HCT116 (cell line): ENCODE results near the gene MTERF4. TPM values are rescaled to one million over a fixed set of nuclear protein-coding genes. Genes with fewer than 3 reads are reported as not detected.

ENCODE experiments used
- ATAC-seq: fragments of 200-7000 bp; cut with Tn5 transposase; 2 replicates; pipeline ENCODE4 v1.9.1; 2020; ENCODE audit warnings: mild to moderate bottlenecking, moderate library complexity
- BruUV-seq: library from RNA; stranded (reverse); fragments of 400-500 nt; replicated peaks from 2 replicates; lab custom pipeline; 2021; lab: Mats Ljungman, UMichigan
- CTCF ChIA-PET: fragments of 300-600 bp; sonication (Branson Sonifier 250); formaldehyde crosslinking; loops from one replicate; lab custom pipeline; 2021; ENCODE audit warnings: antibody characterized with exemption; lab: Charles Lee
- POLR2A ChIA-PET: fragments of 300-600, 350-600 bp; sonication (Branson Sonifier 250); formaldehyde crosslinking; loops from one replicate; lab custom pipeline; 2021; ENCODE audit warnings: antibody characterized with exemption; lab: Charles Lee
- RAD21 ChIA-PET, 2 experiments: fragments of 300-600 bp; sonication (Branson Sonifier 250); formaldehyde crosslinking; loops; one replicate each; lab custom pipeline; 2023; ENCODE audit warnings: low total read pairs in 2 of 2; ENCODE audit not compliant: uncharacterized antibody in 2 of 2, unreplicated experiment in 2 of 2, low non-redundant PET in 1 of 2; lab: Charles Lee
- DNase-seq: peaks from one replicate; pipeline ENCODE4 v3.0.0-alpha.2; 2010; ENCODE audit warnings: low read depth, low spot score
- H2AFZ ChIP-seq: fragments of 200-600 bp; shearing (Covaris generic), sonication (generic); 2 replicates; pipeline ENCODE4 v1.6.1; 2017; ENCODE audit warnings: low read depth, mixed run types, mixed read lengths, antibody characterized with exemption, low read length; ENCODE audit not compliant: poor library complexity, severe bottlenecking
- H3K27ac ChIP-seq: 2 replicates; pipeline ENCODE4 v1.5.1; 2012; ENCODE audit warnings: low read depth, low read length
- H3K27me3 ChIP-seq: fragments of 200-600 bp; sonication (generic); 2 replicates; pipeline ENCODE4 v1.6.1; 2016; ENCODE audit warnings: mixed run types, low read length, mixed read lengths; ENCODE audit not compliant: insufficient read depth
- H3K36me3 ChIP-seq, 2 experiments: fragments of 200-500 bp in 1 of 2; fragments of 200-600 bp in 1 of 2; sonication (Bioruptor generic) in 1 of 2; sonication (generic) in 1 of 2; 2 replicates each; pipeline versions ENCODE4 v1.5.1 to v1.6.1; 2014 to 2016; ENCODE audit warnings: low read length in 2 of 2, inconsistent platforms in 1 of 2, mixed read lengths in 1 of 2, mixed run types in 1 of 2; ENCODE audit not compliant: insufficient read depth in 2 of 2, control insufficient read depth in 1 of 2
- H3K4me1 ChIP-seq, 2 experiments: fragments of 200-600 bp in 1 of 2; sonication (generic) in 1 of 2; 2 replicates each; pipeline versions ENCODE4 v1.5.1 to v1.6.1; 2012 to 2017; ENCODE audit warnings: low read length in 2 of 2, inconsistent platforms in 1 of 2, mild to moderate bottlenecking in 1 of 2, mixed read lengths in 1 of 2, mixed run types in 1 of 2, moderate library complexity in 1 of 2; ENCODE audit not compliant: insufficient read depth in 2 of 2, control insufficient read depth in 1 of 2
- H3K4me2 ChIP-seq: fragments of 200-600 bp; sonication (generic); 2 replicates; pipeline ENCODE4 v1.6.1; 2017; ENCODE audit warnings: mixed run types, low read length, mixed read lengths
- H3K4me3 ChIP-seq, 2 experiments: fragments of 200-600 bp in 1 of 2; sonication (generic) in 1 of 2; replicated peaks in 1 of 2; 2 replicates each; pipeline ENCODE4 v1.5.1; 2011 to 2016; ENCODE audit warnings: low read length in 2 of 2, control low read depth in 1 of 2, low read depth in 1 of 2, mild to moderate bottlenecking in 1 of 2, mixed read lengths in 1 of 2, mixed run types in 1 of 2
- H3K79me2 ChIP-seq: fragments of 200-600 bp; sonication (generic); 2 replicates; pipeline ENCODE4 v1.6.1; 2017; ENCODE audit warnings: mild to moderate bottlenecking, mixed run types, low read length, moderate library complexity, mixed read lengths; ENCODE audit not compliant: insufficient read depth
- H3K9ac ChIP-seq: fragments of 200-600 bp; sonication (generic); 2 replicates; pipeline ENCODE4 v1.6.1; 2016; ENCODE audit warnings: low read length, mixed read lengths
- H3K9me2 ChIP-seq: fragments of 200-600 bp; sonication (generic), shearing (Covaris generic); 2 replicates; pipeline ENCODE4 v1.6.1; 2017; ENCODE audit warnings: mixed run types, mild to moderate bottlenecking, moderate library complexity; ENCODE audit not compliant: insufficient read depth
- H3K9me3 ChIP-seq, 2 experiments: fragments of 200-500 bp in 1 of 2; fragments of 200-600 bp in 1 of 2; sonication (Bioruptor generic) in 1 of 2; sonication (generic) in 1 of 2; 2 replicates each; pipeline ENCODE4 v1.6.1; 2014 to 2017; ENCODE audit warnings: low read length in 2 of 2, mixed read lengths in 2 of 2, inconsistent platforms in 1 of 2, low read depth in 1 of 2, mild to moderate bottlenecking in 1 of 2, mixed run types in 1 of 2, moderate library complexity in 1 of 2; ENCODE audit not compliant: control insufficient read depth in 1 of 2, insufficient read depth in 1 of 2
- H4K20me1 ChIP-seq: fragments of 200-600 bp; sonication (generic), shearing (Covaris generic); 2 replicates; pipeline ENCODE4 v1.6.1; 2017; ENCODE audit warnings: mixed run types, mild to moderate bottlenecking, moderate library complexity; ENCODE audit not compliant: insufficient read depth
- CEBPB ChIP-seq: IDR thresholded peaks from 2 replicates; pipeline ENCODE4 v1.6.1; 2012; ENCODE audit warnings: low read depth
- CTCF ChIP-seq, 3 experiments: fragments of 200-600 bp in 1 of 3; sonication (generic) in 1 of 3; IDR thresholded peaks in 2 of 3; conservative IDR thresholded peaks in 1 of 3; 2 replicates each; pipeline ENCODE4 v1.5.1; 2012 to 2017; ENCODE audit warnings: low read depth in 2 of 3, low read length in 2 of 3, antibody characterized with exemption in 1 of 3, borderline replicate concordance in 1 of 3, control low read depth in 1 of 3, mild to moderate bottlenecking in 1 of 3, mixed read lengths in 1 of 3, mixed run types in 1 of 3, moderate library complexity in 1 of 3; ENCODE audit not compliant: insufficient read depth in 1 of 3
- FOSL1 ChIP-seq: IDR thresholded peaks from 2 replicates; pipeline ENCODE4 v1.6.1; 2012; ENCODE audit warnings: low read depth
- POLR2A ChIP-seq: IDR thresholded peaks from 2 replicates; pipeline ENCODE4 v1.7.0; 2011; ENCODE audit warnings: borderline replicate concordance; ENCODE audit not compliant: insufficient read depth, insufficient read length; ENCODE audit errors: extremely low read depth
- RAD21 ChIP-seq: IDR thresholded peaks from 2 replicates; pipeline ENCODE4 v1.6.1; 2012; ENCODE audit warnings: low read depth, mild to moderate bottlenecking
- REST ChIP-seq: IDR thresholded peaks from 2 replicates; pipeline ENCODE4 v1.6.1; 2012; ENCODE audit warnings: low read depth
- ZFX ChIP-seq: fragments of 450-650 bp; IDR thresholded peaks from 2 replicates; pipeline ENCODE4 v1.6.1; 2017
- intact Hi-C: fragments of 100-400 bp; cut with micrococcal nuclease; formaldehyde crosslinking; loops from 2 replicates; pipeline ENCODE4 v1.10.0; 2022
- total RNA-seq: library from RNA; stranded (reverse); gene quantifications from one replicate; pipeline ENCODE4 v1.2.1, GENCODE V29; 2021; ENCODE audit not compliant: unreplicated experiment

MTERF4 gene
- total RNA-seq, 1 experiment from 2014 or later = 25.5 TPM

GRCh38 chr2:241095594-241096290 is 6.3 kb downstream of the MTERF4 start (continued):
- TF ChIP-seq REST (no peak), POLR2A (no peak), CEBPB (no peak)

- POLR2A ChIA-PET = no interaction called here
- Histone ChIP-seq H3K27me3 (no peaks in the 10 kb centered on the region), H4K20me1 (no peaks in the 10 kb centered on the region), H2AFZ (no peak overlapping the region), H3K4me2 (no peak overlapping the region), H3K36me3 (peaks cover 26 to 35% of the 10 kb centered on the region in 2 experiments), H3K79me2 (peaks cover 30% of the 10 kb centered on the region), H3K27ac (no peak overlapping the region), H3K4me1 (no peaks in the 10 kb centered on the region), H3K9me2 (no peaks in the 10 kb centered on the region), H3K9me3 (no peaks in the 10 kb centered on the region), H3K9ac (no peak overlapping the region), H3K4me3 (no peak overlapping the region)
- CTCF ChIA-PET = no interaction called here
- no TSS peak for BruUV-seq
- RAD21 ChIA-PET = no interaction called here
- DNase-seq (no peak), ATAC-seq (no peak)
- intact Hi-C loops = no loop called here
- TF ChIP-seq ZFX (no peak), REST (no peak), FOSL1 (no peak), CTCF (IDR thresholded peaks at IDR 0.05 in 2 of 3, conservative IDR thresholded peaks at IDR 0.05 in 1 of 3; ENCODE audit: borderline replicate concordance in 1 of 3, insufficient read depth in 1 of 3, low read depth in 2 of 3, low read length in 2 of 3) (no peak), RAD21 (no peak)
Observed at GRCh38 chr2:241094924-241095420, 7.1 kb downstream of the MTERF4 start.
